ENCODE data around the gene CNIH4. TPM values are rescaled to one million over a fixed set of nuclear protein-coding genes. Genes with fewer than 3 reads are reported as not detected.

CNIH4 gene
- total and polyA plus RNA-seq, 10 of the 15 experiments (the other 5 are each of a cell fraction or from before 2014, with no cell fraction given), result 23.2 to 173 (median 51.4) TPM

GRCh38 chr1:224368409-224368808, 11.7 kb downstream of the CNIH4 start (continued):
- no peak for TF ChIP-seq REST (IDR thresholded peaks at IDR 0.05; ENCODE audit: low read depth, low read length)
- TF ChIP-seq NFXL1 (IDR thresholded peaks at IDR 0.05; ENCODE audit: borderline replicate concordance), result no peak
- TF ChIP-seq TARDBP (IDR thresholded peaks at IDR 0.05; ENCODE audit: borderline replicate concordance), result no peak
- no peak for TF ChIP-seq USF2 (IDR thresholded peaks at IDR 0.05; ENCODE audit: borderline replicate concordance, low read depth, low read length)
- TF ChIP-seq BACH1 (IDR thresholded peaks at IDR 0.05; ENCODE audit: borderline replicate concordance), result no peak
- TF ChIP-seq ZBTB11 (CRISPR knock-in tag; IDR thresholded peaks at IDR 0.05), result no peak
- TF ChIP-seq E2F8 (IDR thresholded peaks at IDR 0.05; ENCODE audit: low read depth, partially characterized antibody), result no peak
- no peak for TF ChIP-seq YY1 (IDR thresholded peaks at IDR 0.05; ENCODE audit: low read depth, low read length)
- 0 out of 2 replicates have a peak, but pooled peaks have one; percentile 19 for TF ChIP-seq NR2F1 (conservative IDR thresholded peaks at IDR 0.05)
- TF ChIP-seq RFX5 (IDR thresholded peaks at IDR 0.05; ENCODE audit: low read depth, low read length), result no peak
- TF ChIP-seq TAF1 (IDR thresholded peaks at IDR 0.05; ENCODE audit: borderline replicate concordance, low read depth, low read length), result no peak
- TF ChIP-seq IKZF2 (IDR thresholded peaks at IDR 0.05), result peak; percentile 43 to 70; a peak in 2 of 4 replicates
- TF ChIP-seq NR2C1 (IDR thresholded peaks at IDR 0.05), result no peak
- TF ChIP-seq MXI1 (IDR thresholded peaks at IDR 0.05; ENCODE audit: low read depth, low read length), result no peak
- no peak for TF ChIP-seq GABPA (IDR thresholded peaks at IDR 0.05; ENCODE audit: low read depth)
- TF ChIP-seq TCF7 (IDR thresholded peaks at IDR 0.05; ENCODE audit: borderline replicate concordance), result no peak
- TF ChIP-seq FOXK2 (IDR thresholded peaks at IDR 0.05), result no peak
- peak; percentile 49; the same call in 1 of the 2 replicates for TF ChIP-seq ATF7 (IDR thresholded peaks at IDR 0.05; ENCODE audit: low read depth)
- peak; percentile 62 for TF ChIP-seq MEF2B (IDR thresholded peaks at IDR 0.05; ENCODE audit: partially characterized antibody, poor library complexity, severe bottlenecking)
- TF ChIP-seq KLF5 (IDR thresholded peaks at IDR 0.05; ENCODE audit: partially characterized antibody), result no peak
- TF ChIP-seq SMC3 (IDR thresholded peaks at IDR 0.05; ENCODE audit: borderline replicate concordance, low read length), result no peak
- no peak for TF ChIP-seq RB1 (IDR thresholded peaks at IDR 0.05; ENCODE audit: borderline replicate concordance)
